PC-9 (cell line): Measurements from ENCODE around the gene ADSL. TPM values are rescaled to one million over a fixed set of nuclear protein-coding genes. Genes with fewer than 3 reads are reported as not detected.

Experiments
- BruUV-seq: library from RNA; stranded (reverse); fragments of 400-500 nt; replicated peaks from 2 replicates; lab custom pipeline; 2021; lab: Mats Ljungman, UMichigan
- CTCF ChIA-PET: fragments of 300-600 bp; sonication (Branson Sonifier 250); formaldehyde crosslinking; loops from one replicate; lab custom pipeline; 2022; ENCODE audit warnings: antibody characterized with exemption; lab: Charles Lee
- POLR2A ChIA-PET: fragments of 300-600 bp; sonication (Branson Sonifier 250); formaldehyde crosslinking; loops from one replicate; lab custom pipeline; 2022; ENCODE audit warnings: antibody characterized with exemption; ENCODE audit not compliant: unreplicated experiment; lab: Charles Lee
- DNase-seq, 2 experiments: peaks; one replicate each; pipeline versions ENCODE4 v3.0.0 to v3.0.0-alpha.2; 2015 to 2022; ENCODE audit warnings: mixed read lengths in 1 of 2
- H2AFZ ChIP-seq: fragments of 200-600 bp; sonication (generic); 2 replicates; pipeline ENCODE4 v1.8.1; 2017; ENCODE audit warnings: antibody characterized with exemption
- H3F3A ChIP-seq: fragments of 200-600 bp; sonication (generic); 2 replicates; pipeline ENCODE4 v1.8.1; 2017; ENCODE audit warnings: antibody characterized with exemption, mild to moderate bottlenecking, low read depth; ENCODE audit not compliant: insufficient read depth
- H3K27ac ChIP-seq: fragments of 200-600 bp; sonication (generic); 2 replicates; pipeline ENCODE4 v1.6.1; 2016; ENCODE audit warnings: mixed run types
- H3K27me3 ChIP-seq: fragments of 200-600 bp; sonication (generic); 2 replicates; pipeline ENCODE4 v1.6.1; 2016; ENCODE audit warnings: low read depth, mixed run types; ENCODE audit not compliant: insufficient read depth
- H3K36me3 ChIP-seq: fragments of 200-600 bp; sonication (generic); 2 replicates; pipeline ENCODE4 v1.6.1; 2016; ENCODE audit warnings: low read depth, mixed run types
- H3K4me1 ChIP-seq: fragments of 200-600 bp; sonication (generic); replicated peaks from 2 replicates; pipeline ENCODE4 v1.6.1; 2016; ENCODE audit warnings: mixed run types; ENCODE audit not compliant: insufficient read depth
- H3K4me2 ChIP-seq: fragments of 200-600 bp; sonication (generic); 2 replicates; pipeline ENCODE4 v1.6.1; 2017; ENCODE audit warnings: mixed run types
- H3K4me3 ChIP-seq: fragments of 200-600 bp; sonication (generic); 2 replicates; pipeline ENCODE4 v1.6.1; 2016; ENCODE audit warnings: mixed run types
- H3K79me2 ChIP-seq: fragments of 200-600 bp; sonication (generic); 2 replicates; pipeline ENCODE4 v1.6.1; 2017; ENCODE audit warnings: low read depth, mixed run types
- H3K9me2 ChIP-seq: fragments of 200-600 bp; sonication (generic); 2 replicates; pipeline ENCODE4 v1.8.1; 2017; ENCODE audit warnings: mild to moderate bottlenecking; ENCODE audit not compliant: insufficient read depth
- H3K9me3 ChIP-seq: fragments of 200-600 bp; sonication (generic); 2 replicates; pipeline ENCODE4 v1.8.1; 2016; ENCODE audit warnings: low read depth; ENCODE audit not compliant: insufficient read depth
- H4K20me1 ChIP-seq: fragments of 200-600 bp; sonication (generic); 2 replicates; pipeline ENCODE4 v1.8.1; 2017; ENCODE audit not compliant: insufficient read depth
- CTCF ChIP-seq: fragments of 200-600 bp; sonication (generic); conservative IDR thresholded peaks from 2 replicates; pipeline ENCODE4 v1.6.1; 2017; ENCODE audit warnings: mixed run types, antibody characterized with exemption, mild to moderate bottlenecking, moderate library complexity
- EZH2 ChIP-seq: fragments of 200-600 bp; sonication (generic); IDR thresholded peaks from 2 replicates; pipeline ENCODE4 v1.8.0; 2017; ENCODE audit warnings: antibody characterized with exemption, low read depth
- intact Hi-C: fragments of 100-400 bp; cut with micrococcal nuclease; formaldehyde crosslinking; loops from one replicate; pipeline ENCODE4 v1.10.0; 2022; ENCODE audit not compliant: unreplicated experiment
- total RNA-seq: library from RNA; stranded (reverse); gene quantifications from 2 replicates; pipeline ENCODE4 v1.2.3, GENCODE V29; 2021

Gene ADSL
- total RNA-seq, 1 experiment from 2014 or later: 56.2 TPM

- intact Hi-C loops: no loop called here
- no peaks in the 10 kb centered on the region for H3K36me3 ChIP-seq
- 0 out of 2 replicates have a peak, but pooled peaks cover 10% of the 10 kb centered on the region for H3K4me1 ChIP-seq
- peaks cover 5% of the 10 kb centered on the region; the same call in 1 of the 2 replicates for H3F3A ChIP-seq
- no peaks in the 10 kb centered on the region for H3K9me2 ChIP-seq
- TF ChIP-seq EZH2: no peak
- TF ChIP-seq CTCF: no peak
- DNase-seq: no peak
- no peaks in the 10 kb centered on the region; the same call in 1 of the 2 replicates for H4K20me1 ChIP-seq
- no peaks in the 10 kb centered on the region for H3K27me3 ChIP-seq
- no peak overlapping the region for H3K4me3 ChIP-seq
- BruUV-seq: no TSS peak
- CTCF ChIA-PET: no interaction called here
- H3K27ac ChIP-seq: no peak overlapping the region
- no peak overlapping the region for H2AFZ ChIP-seq
- H3K79me2 ChIP-seq: no peaks in the 10 kb centered on the region; the same call in none of the 2 replicates
- H3K4me2 ChIP-seq: no peak overlapping the region
- POLR2A ChIA-PET: no interaction called here
- no peaks in the 10 kb centered on the region for H3K9me3 ChIP-seq
These were observed 41.9 kb downstream of the ADSL start for GRCh38 chr22:40388231-40388630.

- H2AFZ ChIP-seq: no peak overlapping the region
- no peaks in the 10 kb centered on the region for H3K9me2 ChIP-seq
- ChIA-PET CTCF (interaction anchor here (0.5 kb wide), 1 partner anchor 15 kb away, joined by 4 read pairs; no protein-coding TSS in a partner anchor), POLR2A (no interaction called here)
- intact Hi-C loops: no loop called here
- no peak for DNase-seq
- H3K27ac ChIP-seq: no peak overlapping the region
- peaks cover 15% of the 10 kb centered on the region for H3K79me2 ChIP-seq
- BruUV-seq: no TSS peak
- H3K36me3 ChIP-seq: 0 out of 2 replicates have a peak, but pooled peaks cover 4% of the 10 kb centered on the region
- no peak overlapping the region for H3K4me2 ChIP-seq
- peaks cover 22% of the 10 kb centered on the region for H3K4me1 ChIP-seq
- peaks cover 18% of the 10 kb centered on the region for H3F3A ChIP-seq
- H3K27me3 ChIP-seq: no peaks in the 10 kb centered on the region
- no peaks in the 10 kb centered on the region for H3K9me3 ChIP-seq
- no peaks in the 10 kb centered on the region; the same call in 1 of the 2 replicates for H4K20me1 ChIP-seq
- TF ChIP-seq EZH2 (no peak), CTCF (no peak)
- H3K4me3 ChIP-seq: no peak overlapping the region
These were observed 45.1 kb downstream of the ADSL start for GRCh38 chr22:40391417-40391816.

GRCh38 chr22:40392618-40393017, 46.3 kb downstream of the ADSL start:
- H3K36me3 ChIP-seq: 0 out of 2 replicates have a peak, but pooled peaks cover 4% of the 10 kb centered on the region
- H3K4me1 ChIP-seq: peaks cover 26% of the 10 kb centered on the region
- H3K4me3 ChIP-seq: no peak overlapping the region
- H3K27me3 ChIP-seq: no peaks in the 10 kb centered on the region
- no peak overlapping the region for H3K27ac ChIP-seq
- H2AFZ ChIP-seq: no peak overlapping the region
- peaks cover 27% of the 10 kb centered on the region for H3F3A ChIP-seq
- ChIA-PET CTCF (no interaction called here), POLR2A (no interaction called here)
- H4K20me1 ChIP-seq: no peaks in the 10 kb centered on the region; the same call in 1 of the 2 replicates
- H3K4me2 ChIP-seq: no peak overlapping the region
- no TSS peak for BruUV-seq
- DNase-seq: no peak
- TF ChIP-seq EZH2 (no peak), CTCF (no peak)
- no peaks in the 10 kb centered on the region for H3K9me3 ChIP-seq
- H3K9me2 ChIP-seq: no peaks in the 10 kb centered on the region
- intact Hi-C loops: no loop called here
- H3K79me2 ChIP-seq: peaks cover 15% of the 10 kb centered on the region
